ENCODE results near the gene MPPED1.

Gene MPPED1

DNA sequence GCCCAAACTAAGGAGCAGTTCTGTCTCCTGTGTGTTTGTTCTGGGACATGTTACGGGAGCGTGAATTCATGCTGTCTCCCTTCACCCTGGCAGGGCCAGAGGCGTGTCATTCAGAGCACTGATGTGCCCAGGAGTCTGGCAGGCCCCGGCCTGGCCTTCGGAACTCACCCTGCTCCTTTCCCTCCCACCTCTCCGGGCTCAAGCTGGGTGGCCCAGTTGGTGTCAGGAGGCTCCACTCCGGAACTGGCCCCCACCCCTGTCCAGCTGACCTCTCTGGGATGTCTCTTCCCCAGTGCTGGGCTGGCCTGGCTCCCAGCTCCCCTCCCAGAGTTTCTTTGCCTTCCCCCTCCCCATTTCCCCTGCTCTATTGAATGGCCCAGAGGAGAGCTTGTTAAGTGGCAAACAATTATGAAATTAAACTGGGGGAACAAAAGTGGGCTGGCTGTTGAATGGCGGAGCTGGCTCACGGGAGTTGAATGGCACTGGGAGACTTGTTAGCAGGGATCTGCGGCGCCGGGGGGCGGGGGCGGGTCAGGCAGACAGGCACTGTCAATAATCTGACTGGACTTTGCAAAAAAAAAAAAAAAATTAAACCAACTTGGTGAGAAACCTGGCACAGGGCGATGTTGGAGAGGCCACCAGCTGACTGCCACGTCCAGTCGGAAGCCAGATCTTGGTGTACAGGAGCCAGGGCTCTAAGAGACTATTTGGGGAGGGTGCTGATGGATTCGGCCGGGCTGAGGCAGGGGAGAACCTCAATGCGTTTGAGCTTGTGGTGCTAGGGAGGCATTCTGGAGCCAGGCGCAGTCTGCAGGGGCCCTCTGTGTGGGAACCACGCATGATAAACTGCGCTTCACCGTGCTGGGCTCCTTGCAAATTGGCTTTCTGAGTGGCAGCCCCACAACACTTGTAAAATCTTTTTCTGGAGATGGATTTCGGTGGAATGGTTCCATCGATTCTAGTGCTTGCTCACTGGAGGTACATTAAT is 1.3 kb downstream of the MPPED1 start:
- no peak for DNase-seq (ENCODE audit: low spot score)
- in situ Hi-C loops (cut with MboI; ENCODE audit: low sequenced_read_pairs, unreplicated experiment), result no loop called here
- TF ChIP-seq, protein P1, sequence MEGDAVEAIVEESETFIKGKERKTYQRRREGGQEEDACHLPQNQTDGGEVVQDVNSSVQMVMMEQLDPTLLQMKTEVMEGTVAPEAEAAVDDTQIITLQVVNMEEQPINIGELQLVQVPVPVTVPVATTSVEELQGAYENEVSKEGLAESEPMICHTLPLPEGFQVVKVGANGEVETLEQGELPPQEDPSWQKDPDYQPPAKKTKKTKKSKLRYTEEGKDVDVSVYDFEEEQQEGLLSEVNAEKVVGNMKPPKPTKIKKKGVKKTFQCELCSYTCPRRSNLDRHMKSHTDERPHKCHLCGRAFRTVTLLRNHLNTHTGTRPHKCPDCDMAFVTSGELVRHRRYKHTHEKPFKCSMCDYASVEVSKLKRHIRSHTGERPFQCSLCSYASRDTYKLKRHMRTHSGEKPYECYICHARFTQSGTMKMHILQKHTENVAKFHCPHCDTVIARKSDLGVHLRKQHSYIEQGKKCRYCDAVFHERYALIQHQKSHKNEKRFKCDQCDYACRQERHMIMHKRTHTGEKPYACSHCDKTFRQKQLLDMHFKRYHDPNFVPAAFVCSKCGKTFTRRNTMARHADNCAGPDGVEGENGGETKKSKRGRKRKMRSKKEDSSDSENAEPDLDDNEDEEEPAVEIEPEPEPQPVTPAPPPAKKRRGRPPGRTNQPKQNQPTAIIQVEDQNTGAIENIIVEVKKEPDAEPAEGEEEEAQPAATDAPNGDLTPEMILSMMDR (IDR thresholded peaks at IDR 0.05; ENCODE audit: borderline replicate concordance, control extremely low read depth, extremely low read depth, insufficient read depth, missing control alignments), result no peak

DNA sequence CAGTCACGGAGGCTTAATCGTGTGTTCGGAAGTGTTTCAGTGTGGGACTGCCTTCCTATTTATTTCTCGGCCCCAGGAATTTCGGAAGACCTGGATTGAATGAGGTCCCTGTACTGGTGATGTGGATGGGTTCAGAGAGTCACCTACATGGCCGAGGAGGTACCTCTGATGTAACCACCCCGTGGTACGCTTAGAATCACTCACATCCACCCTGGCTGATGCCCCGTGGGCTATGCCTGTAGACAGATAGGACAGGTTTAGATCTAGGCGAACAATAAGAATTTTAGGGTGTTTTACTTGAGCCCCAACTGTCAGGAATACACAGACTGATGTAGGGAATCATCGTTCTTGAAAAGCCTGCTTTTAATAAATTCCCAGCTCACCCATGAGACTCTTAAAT is 2.0 kb downstream of the MPPED1 start:
- in situ Hi-C loops (cut with MboI; ENCODE audit: low sequenced_read_pairs, unreplicated experiment), result no loop called here
- TF ChIP-seq, protein P1 (IDR thresholded peaks at IDR 0.05; ENCODE audit: borderline replicate concordance, control extremely low read depth, extremely low read depth, insufficient read depth, missing control alignments), result no peak
- DNase-seq (ENCODE audit: low spot score), result no peak

- no peak for DNase-seq (ENCODE audit: low spot score)
- TF ChIP-seq, protein P1 (IDR thresholded peaks at IDR 0.05; ENCODE audit: borderline replicate concordance, control extremely low read depth, extremely low read depth, insufficient read depth, missing control alignments), result no peak
- in situ Hi-C loops (cut with MboI; ENCODE audit: low sequenced_read_pairs, unreplicated experiment), result no loop called here
Measured at GRCh38 chr22:43415681-43416080, 3.9 kb downstream of the MPPED1 start.

GRCh38 chr22:43417555-43417954 is 5.7 kb downstream of the MPPED1 start:
- in situ Hi-C loops (cut with MboI; ENCODE audit: low sequenced_read_pairs, unreplicated experiment), result no loop called here
- TF ChIP-seq, protein P1 (IDR thresholded peaks at IDR 0.05; ENCODE audit: borderline replicate concordance, control extremely low read depth, extremely low read depth, insufficient read depth, missing control alignments), result no peak
- no peak for DNase-seq (ENCODE audit: low spot score)

DNA sequence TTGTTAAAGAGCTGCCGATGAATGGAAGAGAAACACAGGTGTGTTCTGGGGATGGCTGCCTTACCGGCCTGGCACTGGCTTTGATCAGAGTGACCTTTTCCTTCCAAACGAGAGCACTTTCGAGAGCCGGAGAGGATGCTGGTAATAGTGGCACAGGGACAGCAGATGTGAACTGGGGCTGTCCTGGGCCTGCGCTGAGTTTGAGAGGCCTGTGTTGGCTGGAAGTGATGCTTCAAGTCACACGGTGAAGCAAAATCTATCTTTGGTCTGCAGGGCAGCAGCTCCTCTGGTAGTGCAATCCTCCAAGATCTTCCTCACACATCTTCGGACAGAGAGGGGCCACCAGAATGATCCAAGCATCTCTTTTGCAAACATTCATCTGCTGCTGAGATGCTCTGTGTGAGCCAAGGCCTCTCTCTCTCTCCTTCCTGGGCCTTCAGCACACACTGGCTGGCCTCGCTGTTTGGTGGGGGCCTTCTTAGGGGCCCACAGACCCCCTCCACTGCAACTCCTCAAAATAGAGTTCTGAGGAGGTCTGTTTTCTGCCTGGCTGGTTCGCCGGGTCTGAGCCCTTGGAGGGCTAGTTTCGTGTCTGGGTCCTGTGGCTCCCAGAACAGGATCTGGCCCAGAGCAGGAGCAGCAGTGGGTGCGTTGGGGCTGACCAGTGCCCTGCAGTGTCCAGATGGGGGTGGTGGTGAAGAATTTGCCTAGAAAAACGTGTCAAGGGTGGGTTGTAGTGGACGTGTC is 6.4 kb downstream of the MPPED1 start:
- DNase-seq (ENCODE audit: low spot score), result no peak
- in situ Hi-C loops (cut with MboI; ENCODE audit: low sequenced_read_pairs, unreplicated experiment), result no loop called here
- TF ChIP-seq, protein P1 (IDR thresholded peaks at IDR 0.05; ENCODE audit: borderline replicate concordance, control extremely low read depth, extremely low read depth, insufficient read depth, missing control alignments), result no peak

GRCh38 chr22:43419371-43420080 is 7.7 kb downstream of the MPPED1 start:
- no peak for DNase-seq (ENCODE audit: low spot score)
- in situ Hi-C loops (cut with MboI; ENCODE audit: low sequenced_read_pairs, unreplicated experiment), result no loop called here
- TF ChIP-seq, protein P1 (IDR thresholded peaks at IDR 0.05; ENCODE audit: borderline replicate concordance, control extremely low read depth, extremely low read depth, insufficient read depth, missing control alignments), result no peak
